ENCODE measurements around the gene PTPRT. TPM values are rescaled to one million over a fixed set of nuclear protein-coding genes. Genes with fewer than 3 reads are reported as not detected.

Gene PTPRT
- total RNA-seq, 4 donors from 2014 or later, result 0.57 to 2.0 (median 0.83) TPM

DNA sequence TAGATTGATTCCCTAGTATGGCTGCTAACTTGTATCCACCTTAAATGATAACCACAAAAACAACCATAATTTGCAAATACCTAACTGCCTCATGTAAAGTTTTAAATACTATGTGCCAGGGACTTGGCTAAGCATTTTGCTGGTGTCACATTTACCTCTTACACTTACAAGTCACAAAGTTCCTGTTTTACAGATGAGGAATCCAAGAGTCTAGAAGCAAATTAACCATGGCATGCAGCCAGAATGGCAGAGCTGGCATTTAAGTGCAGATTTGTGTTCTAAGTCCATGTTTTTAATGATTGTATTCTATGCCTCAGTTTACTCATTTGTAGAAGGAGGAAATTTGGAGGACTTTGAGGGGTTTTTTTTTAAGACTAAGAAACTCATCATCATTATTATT is 696.7 kb downstream of the PTPRT start:
- TF ChIP-seq CTCF (IDR thresholded peaks at IDR 0.05; ENCODE audit: low read depth), result no peak

DNA sequence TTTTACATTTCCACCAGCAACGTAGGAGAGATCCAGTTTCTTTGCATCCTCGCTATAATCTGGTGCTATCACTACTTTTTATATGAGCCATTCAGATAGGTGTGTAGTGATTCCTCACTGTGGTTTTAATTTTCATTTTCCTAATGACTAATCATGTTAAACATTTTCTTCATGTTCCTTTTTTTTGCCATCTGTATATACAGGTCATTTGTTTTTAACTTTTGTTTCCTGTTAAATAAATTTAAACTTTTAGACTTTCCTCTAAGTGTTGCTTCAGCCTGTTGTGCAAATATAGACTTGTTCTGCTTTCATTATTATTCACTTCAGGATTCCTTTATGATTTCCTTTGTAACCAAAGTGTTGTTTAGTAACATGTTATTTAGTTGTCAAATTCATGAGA is 697.4 kb downstream of the PTPRT start:
- TF ChIP-seq CTCF (IDR thresholded peaks at IDR 0.05; ENCODE audit: low read depth), result no peak

DNA sequence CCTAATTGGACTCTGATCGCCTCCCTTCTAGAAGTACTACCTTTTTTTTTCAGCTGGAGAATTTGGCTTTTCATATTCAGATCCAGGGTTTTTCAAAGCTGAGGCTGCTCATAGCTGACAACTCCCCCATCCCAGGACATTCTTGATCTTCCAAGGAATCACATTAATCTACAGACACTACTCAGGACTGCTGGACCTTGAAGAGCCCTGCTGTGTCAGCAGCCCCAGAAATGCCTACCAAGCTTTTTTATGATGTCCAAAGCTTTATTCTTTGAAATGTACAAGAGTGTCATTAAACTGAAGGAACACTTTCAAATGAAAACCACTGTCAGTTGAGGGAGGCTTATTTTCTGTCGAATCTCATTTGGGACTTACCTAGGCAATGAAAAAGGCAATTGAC is 704.1 kb downstream of the PTPRT start:
- TF ChIP-seq CTCF (IDR thresholded peaks at IDR 0.05; ENCODE audit: low read depth), result no peak

DNA sequence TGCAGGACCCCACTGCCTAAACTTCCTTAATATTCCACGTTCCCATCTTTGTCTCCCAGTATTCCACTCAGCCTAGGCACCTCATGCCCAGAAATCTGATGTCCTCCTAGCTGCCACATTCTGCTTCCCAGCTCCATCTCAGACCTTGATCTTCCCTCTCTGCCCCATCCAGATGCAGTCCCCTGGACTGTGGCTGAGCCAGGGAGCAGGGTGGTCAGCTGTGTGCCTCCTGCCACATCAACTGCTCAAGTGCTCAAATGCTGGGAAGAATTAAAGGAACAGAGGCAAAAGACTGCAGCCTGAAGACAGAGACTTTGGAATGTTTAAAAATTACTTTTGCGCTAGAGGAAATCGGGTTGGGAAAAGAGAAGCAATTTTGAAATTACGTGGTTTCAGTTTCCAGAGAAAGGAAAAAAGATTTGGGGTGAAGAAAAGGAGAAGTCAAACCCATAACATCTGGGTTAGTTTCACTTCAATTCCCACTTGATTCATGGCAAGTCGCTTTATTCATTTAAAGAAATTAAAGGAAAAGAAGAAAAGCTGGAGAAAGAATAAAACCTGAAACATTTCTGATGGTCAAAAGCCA is 704.8 kb downstream of the PTPRT start:
- no peak for TF ChIP-seq CTCF (IDR thresholded peaks at IDR 0.05; ENCODE audit: low read depth)

- no peak for TF ChIP-seq CTCF (IDR thresholded peaks at IDR 0.05; ENCODE audit: low read depth)
Measured at GRCh38 chr20:42484335-42484734, 705.4 kb downstream of the PTPRT start.

- no peak for TF ChIP-seq CTCF (IDR thresholded peaks at IDR 0.05; ENCODE audit: low read depth)
Measured at GRCh38 chr20:42483730-42484303, 705.9 kb downstream of the PTPRT start.

- no peak for TF ChIP-seq CTCF (IDR thresholded peaks at IDR 0.05; ENCODE audit: low read depth)
Measured at GRCh38 chr20:42482808-42483207, 706.9 kb downstream of the PTPRT start.
